Cerebellar cortex (tissue), 1 donor: ENCODE results near the gene GPS1.

Source experiments
- DNase-seq: peaks from one replicate; pipeline ENCODE4 v3.0.0-alpha.2; 2015; ENCODE audit warnings: low spot score

Gene GPS1

GRCh38 chr17:82103553-82104451 lies 52.1 kb downstream of the GPS1 start:
- peak; percentile 84 for DNase-seq

GRCh38 chr17:82104797-82105416 lies 53.2 kb downstream of the GPS1 start:
- no peak for DNase-seq

- DNase-seq: no peak
Observed at GRCh38 chr17:82105417-82105881, 53.8 kb downstream of the GPS1 start.

GRCh38 chr17:82105882-82106687 lies 54.4 kb downstream of the GPS1 start:
- DNase-seq: peak; percentile 61

GRCh38 chr17:82106688-82107305 lies 55.1 kb downstream of the GPS1 start:
- no peak for DNase-seq
